Measurements from ENCODE around the gene ABCD1. TPM values are rescaled to one million over a fixed set of nuclear protein-coding genes. Genes with fewer than 3 reads are reported as not detected.
A peak's percentile ranks its signal among the peaks of the same experiment; 100 is the strongest.
"Not testable (repeated sequence)": the region's sequence is repeated elsewhere in the genome, so short reads cannot be mapped to it uniquely, and the experiment has no call there.

The ABCD1 gene
- total RNA-seq, 2 donors from 2014 or later = 12.7 to 16.8 TPM

- no peak for DNase-seq
- peaks cover 22% of the 10 kb centered on the region for H3K4me1 ChIP-seq
These were observed 1.2 kb downstream of the ABCD1 start for GRCh38 chrX:153725832-153726285.

GRCh38 chrX:153726286-153727122 lies 1.8 kb downstream of the ABCD1 start:
- intact Hi-C loops (cut with DNase I) = no loop called here
- Histone ChIP-seq H3K4me1 (peaks cover 22% of the 10 kb centered on the region), H3K9me3 (no peaks in the 10 kb centered on the region), H3K4me3 (peak overlapping the region; percentile 0), H3K27me3 (no peaks in the 10 kb centered on the region), H3K9ac (ENCODE audit: low read depth in 2 of 2, low read length in 2 of 2) (peak overlapping the region; percentile 53 to 68), H3K27ac (peak overlapping the region; percentile 90), H3K36me3 (no peaks in the 10 kb centered on the region)
- DNase-seq = peak; percentile 70
- no peak for TF ChIP-seq CTCF (IDR thresholded peaks at IDR 0.05)

More at GRCh38 chrX:153725832-153726285, 1.2 kb downstream of the ABCD1 start:
- intact Hi-C loops (cut with DNase I) = no loop called here
- Histone ChIP-seq H3K27ac (peak overlapping the region; percentile 90), H3K36me3 (no peaks in the 10 kb centered on the region), H3K4me3 (peak overlapping the region; percentile 51), H3K27me3 (no peaks in the 10 kb centered on the region), H3K9ac (ENCODE audit: low read depth in 2 of 2, low read length in 2 of 2) (peak overlapping the region in 1 of 2 donors; percentile 5), H3K9me3 (no peaks in the 10 kb centered on the region)
- TF ChIP-seq CTCF (IDR thresholded peaks at IDR 0.05) = no peak

- TF ChIP-seq CTCF (IDR thresholded peaks at IDR 0.05) = no peak
- H3K27me3 ChIP-seq = no peaks in the 10 kb centered on the region
- H3K27ac ChIP-seq = peak overlapping the region; percentile 90
- H3K9me3 ChIP-seq = no peaks in the 10 kb centered on the region
- H3K4me3 ChIP-seq = peak overlapping the region; percentile 0
- intact Hi-C loops (cut with DNase I) = no loop called here
- peak; percentile 49 for DNase-seq
- H3K4me1 ChIP-seq = peaks cover 19% of the 10 kb centered on the region
- peak overlapping the region in 1 of 2 donors; percentile 68 for H3K9ac ChIP-seq (ENCODE audit: low read depth in 2 of 2, low read length in 2 of 2)
- no peaks in the 10 kb centered on the region for H3K36me3 ChIP-seq
These were observed 2.7 kb downstream of the ABCD1 start for GRCh38 chrX:153727123-153727931.

- Histone ChIP-seq H3K9ac (ENCODE audit: low read depth in 2 of 2, low read length in 2 of 2) (no peak overlapping the region), H3K4me1 (peaks cover 18% of the 10 kb centered on the region), H3K27me3 (no peaks in the 10 kb centered on the region), H3K4me3 (no peak overlapping the region), H3K9me3 (no peaks in the 10 kb centered on the region), H3K36me3 (no peaks in the 10 kb centered on the region), H3K27ac (no peak overlapping the region)
- DNase-seq = no peak
- TF ChIP-seq CTCF (IDR thresholded peaks at IDR 0.05) = no peak
- intact Hi-C loops (cut with DNase I) = no loop called here
These were observed 3.4 kb downstream of the ABCD1 start for GRCh38 chrX:153728095-153728494.

DNA sequence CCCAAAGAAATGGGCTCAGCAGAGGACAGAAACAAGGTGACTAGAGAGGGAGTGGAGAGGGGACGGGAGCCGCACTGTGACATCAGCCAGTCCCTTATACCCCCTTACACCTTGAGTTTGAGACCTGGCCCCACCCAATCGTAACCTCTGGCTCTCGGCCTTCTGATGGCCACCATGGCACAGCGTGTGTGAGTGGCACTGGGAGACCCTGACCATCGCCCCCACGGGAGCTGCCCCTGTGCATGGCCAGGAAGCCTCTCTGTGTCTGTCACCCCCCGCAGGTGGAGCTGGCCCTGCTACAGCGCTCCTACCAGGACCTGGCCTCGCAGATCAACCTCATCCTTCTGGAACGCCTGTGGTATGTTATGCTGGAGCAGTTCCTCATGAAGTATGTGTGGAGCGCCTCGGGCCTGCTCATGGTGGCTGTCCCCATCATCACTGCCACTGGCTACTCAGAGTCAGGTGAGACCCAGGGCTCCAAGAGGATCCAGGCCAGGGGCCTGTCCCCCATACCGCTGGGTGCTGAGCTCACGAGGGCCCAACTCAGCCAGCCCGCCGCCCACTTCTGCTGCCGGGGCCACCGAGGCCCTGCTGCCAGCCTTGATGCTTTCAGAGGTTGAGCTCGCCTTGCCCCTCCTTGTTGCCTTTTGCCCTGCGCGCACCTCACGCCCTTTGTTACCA lies 4.4 kb downstream of the ABCD1 start:
- DNase-seq = no peak
- Histone ChIP-seq H3K9ac (ENCODE audit: low read depth in 2 of 2, low read length in 2 of 2) (no peak overlapping the region), H3K27ac (no peak overlapping the region), H3K4me3 (no peak overlapping the region), H3K27me3 (no peaks in the 10 kb centered on the region), H3K4me1 (peaks cover 18% of the 10 kb centered on the region), H3K36me3 (no peaks in the 10 kb centered on the region), H3K9me3 (no peaks in the 10 kb centered on the region)
- intact Hi-C loops (cut with DNase I) = no loop called here
- TF ChIP-seq CTCF (IDR thresholded peaks at IDR 0.05) = no peak

DNA sequence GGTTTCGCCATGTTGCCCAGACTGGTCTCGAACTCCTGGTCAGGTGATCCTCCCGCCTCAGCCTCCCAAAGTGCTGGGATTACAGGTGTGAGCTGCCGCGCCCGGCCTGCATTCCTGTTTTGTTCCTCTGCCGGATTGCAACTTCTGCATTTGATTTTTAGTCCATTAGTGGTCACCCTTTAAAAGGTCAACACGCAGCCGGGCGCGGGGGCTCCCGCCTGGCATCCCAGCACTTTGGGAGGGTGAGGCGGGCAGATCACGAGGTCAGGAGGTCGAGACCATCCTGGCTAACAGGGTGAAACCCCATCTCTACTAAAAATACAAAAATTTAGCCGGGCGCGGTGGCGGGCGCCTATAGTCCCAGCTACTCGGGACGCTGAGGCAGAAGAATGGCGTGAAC lies 5.5 kb downstream of the ABCD1 start:
- H3K4me3 ChIP-seq; H3K9me3 ChIP-seq; DNase-seq; H3K36me3 ChIP-seq; H3K9ac ChIP-seq (ENCODE audit: low read depth in 2 of 2, low read length in 2 of 2); H3K27me3 ChIP-seq; intact Hi-C loops (cut with DNase I); H3K27ac ChIP-seq: not testable (repeated sequence)
- H3K4me1 ChIP-seq = peaks cover 17% of the 10 kb centered on the region
